PC-9 (cell line): ENCODE data around the gene SAMD10. TPM values are rescaled to one million over a fixed set of nuclear protein-coding genes. Genes with fewer than 3 reads are reported as not detected.

ENCODE experiments used
- BruUV-seq: library from RNA; stranded (reverse); fragments of 400-500 nt; replicated peaks from 2 replicates; lab custom pipeline; 2021; lab: Mats Ljungman, UMichigan
- CTCF ChIA-PET: fragments of 300-600 bp; sonication (Branson Sonifier 250); formaldehyde crosslinking; loops from one replicate; lab custom pipeline; 2022; ENCODE audit warnings: antibody characterized with exemption; lab: Charles Lee
- POLR2A ChIA-PET: fragments of 300-600 bp; sonication (Branson Sonifier 250); formaldehyde crosslinking; loops from one replicate; lab custom pipeline; 2022; ENCODE audit warnings: antibody characterized with exemption; ENCODE audit not compliant: unreplicated experiment; lab: Charles Lee
- DNase-seq, 2 experiments: peaks; one replicate each; pipeline versions ENCODE4 v3.0.0 to v3.0.0-alpha.2; 2015 to 2022; ENCODE audit warnings: mixed read lengths in 1 of 2
- H2AFZ ChIP-seq: fragments of 200-600 bp; sonication (generic); 2 replicates; pipeline ENCODE4 v1.8.1; 2017; ENCODE audit warnings: antibody characterized with exemption
- H3F3A ChIP-seq: fragments of 200-600 bp; sonication (generic); 2 replicates; pipeline ENCODE4 v1.8.1; 2017; ENCODE audit warnings: antibody characterized with exemption, mild to moderate bottlenecking, low read depth; ENCODE audit not compliant: insufficient read depth
- H3K27ac ChIP-seq: fragments of 200-600 bp; sonication (generic); 2 replicates; pipeline ENCODE4 v1.6.1; 2016; ENCODE audit warnings: mixed run types
- H3K27me3 ChIP-seq: fragments of 200-600 bp; sonication (generic); 2 replicates; pipeline ENCODE4 v1.6.1; 2016; ENCODE audit warnings: low read depth, mixed run types; ENCODE audit not compliant: insufficient read depth
- H3K36me3 ChIP-seq: fragments of 200-600 bp; sonication (generic); 2 replicates; pipeline ENCODE4 v1.6.1; 2016; ENCODE audit warnings: low read depth, mixed run types
- H3K4me1 ChIP-seq: fragments of 200-600 bp; sonication (generic); replicated peaks from 2 replicates; pipeline ENCODE4 v1.6.1; 2016; ENCODE audit warnings: mixed run types; ENCODE audit not compliant: insufficient read depth
- H3K4me2 ChIP-seq: fragments of 200-600 bp; sonication (generic); 2 replicates; pipeline ENCODE4 v1.6.1; 2017; ENCODE audit warnings: mixed run types
- H3K4me3 ChIP-seq: fragments of 200-600 bp; sonication (generic); 2 replicates; pipeline ENCODE4 v1.6.1; 2016; ENCODE audit warnings: mixed run types
- H3K79me2 ChIP-seq: fragments of 200-600 bp; sonication (generic); 2 replicates; pipeline ENCODE4 v1.6.1; 2017; ENCODE audit warnings: low read depth, mixed run types
- H3K9me2 ChIP-seq: fragments of 200-600 bp; sonication (generic); 2 replicates; pipeline ENCODE4 v1.8.1; 2017; ENCODE audit warnings: mild to moderate bottlenecking; ENCODE audit not compliant: insufficient read depth
- H3K9me3 ChIP-seq: fragments of 200-600 bp; sonication (generic); 2 replicates; pipeline ENCODE4 v1.8.1; 2016; ENCODE audit warnings: low read depth; ENCODE audit not compliant: insufficient read depth
- H4K20me1 ChIP-seq: fragments of 200-600 bp; sonication (generic); 2 replicates; pipeline ENCODE4 v1.8.1; 2017; ENCODE audit not compliant: insufficient read depth
- CTCF ChIP-seq: fragments of 200-600 bp; sonication (generic); conservative IDR thresholded peaks from 2 replicates; pipeline ENCODE4 v1.6.1; 2017; ENCODE audit warnings: mixed run types, antibody characterized with exemption, mild to moderate bottlenecking, moderate library complexity
- EZH2 ChIP-seq: fragments of 200-600 bp; sonication (generic); IDR thresholded peaks from 2 replicates; pipeline ENCODE4 v1.8.0; 2017; ENCODE audit warnings: antibody characterized with exemption, low read depth
- intact Hi-C: fragments of 100-400 bp; cut with micrococcal nuclease; formaldehyde crosslinking; loops from one replicate; pipeline ENCODE4 v1.10.0; 2022; ENCODE audit not compliant: unreplicated experiment
- total RNA-seq: library from RNA; stranded (reverse); gene quantifications from 2 replicates; pipeline ENCODE4 v1.2.3, GENCODE V29; 2021

SAMD10 gene
- total RNA-seq, 1 experiment from 2014 or later, result 18.7 TPM

- no peaks in the 10 kb centered on the region for H3K9me2 ChIP-seq
- no TSS peak for BruUV-seq
- CTCF ChIA-PET, result no interaction called here
- peaks cover 33% of the 10 kb centered on the region for H3F3A ChIP-seq
- TF ChIP-seq EZH2 (no peak), CTCF (no peak)
- intact Hi-C loops, result no loop called here
- no peaks in the 10 kb centered on the region for H3K9me3 ChIP-seq
- peaks cover 82% of the 10 kb centered on the region for H3K79me2 ChIP-seq
- peaks cover 71% of the 10 kb centered on the region for H4K20me1 ChIP-seq
- no peak for DNase-seq
- H3K36me3 ChIP-seq, result no peaks in the 10 kb centered on the region; the same call in 1 of the 2 replicates
- no peaks in the 10 kb centered on the region for H3K27me3 ChIP-seq
- no peak overlapping the region for H3K4me3 ChIP-seq
- POLR2A ChIA-PET, result no interaction called here
- H3K4me1 ChIP-seq, result peaks cover 19% of the 10 kb centered on the region; the same call in 1 of the 2 replicates
- no peak overlapping the region for H2AFZ ChIP-seq
- H3K4me2 ChIP-seq, result no peak overlapping the region
- H3K27ac ChIP-seq, result no peak overlapping the region
Measured at GRCh38 chr20:63952769-63953168, 26.7 kb downstream of the SAMD10 start.

- DNase-seq, result no peak
- BruUV-seq, result no TSS peak
- Histone ChIP-seq H3K4me1 (peaks cover 14% of the 10 kb centered on the region; the same call in 1 of the 2 replicates), H3K27me3 (no peaks in the 10 kb centered on the region), H3K79me2 (peaks cover 88% of the 10 kb centered on the region), H2AFZ (no peak overlapping the region), H3K4me3 (no peak overlapping the region), H3K27ac (no peak overlapping the region), H3K9me2 (no peaks in the 10 kb centered on the region), H4K20me1 (peaks cover 77% of the 10 kb centered on the region), H3K36me3 (no peaks in the 10 kb centered on the region; the same call in 1 of the 2 replicates), H3K4me2 (no peak overlapping the region), H3F3A (peaks cover 39% of the 10 kb centered on the region), H3K9me3 (no peaks in the 10 kb centered on the region)
- TF ChIP-seq CTCF, result no peak
- TF ChIP-seq EZH2, result no peak
- intact Hi-C loops, result no loop called here
- POLR2A ChIA-PET, result no interaction called here
- CTCF ChIA-PET, result no interaction called here
Measured at GRCh38 chr20:63952210-63952535, 27.3 kb downstream of the SAMD10 start.

- Histone ChIP-seq H3K79me2 (peaks cover 94% of the 10 kb centered on the region), H3K36me3 (no peaks in the 10 kb centered on the region; the same call in 1 of the 2 replicates), H3K9me2 (no peaks in the 10 kb centered on the region), H2AFZ (no peak overlapping the region), H3K27me3 (no peaks in the 10 kb centered on the region), H3K4me3 (no peak overlapping the region), H4K20me1 (peaks cover 82% of the 10 kb centered on the region), H3K4me2 (no peak overlapping the region), H3K9me3 (no peaks in the 10 kb centered on the region), H3F3A (peaks cover 42% of the 10 kb centered on the region), H3K27ac (no peak overlapping the region), H3K4me1 (peaks cover 14% of the 10 kb centered on the region; the same call in 1 of the 2 replicates)
- POLR2A ChIA-PET, result no interaction called here
- BruUV-seq, result no TSS peak
- TF ChIP-seq EZH2, result no peak
- no peak for TF ChIP-seq CTCF
- CTCF ChIA-PET, result no interaction called here
- no peak for DNase-seq
- intact Hi-C loops, result no loop called here
Measured at GRCh38 chr20:63951398-63952209, 27.8 kb downstream of the SAMD10 start.
